ENCODE measurements around the gene NGRN. TPM values are rescaled to one million over a fixed set of nuclear protein-coding genes. Genes with fewer than 3 reads are reported as not detected.
"Not testable (repeated sequence)": the region's sequence is repeated elsewhere in the genome, so short reads cannot be mapped to it uniquely, and the experiment has no call there.

NGRN gene
- total RNA-seq, 2 donors from 2014 or later: 56.5 to 60.4 TPM

- Histone ChIP-seq H3K27ac (no peak overlapping the region), H3K9me3 (no peaks in the 10 kb centered on the region), H3K9ac (ENCODE audit: low read depth in 2 of 2, low read length in 2 of 2) (no peak overlapping the region), H3K4me3 (no peak overlapping the region), H3K27me3 (no peaks in the 10 kb centered on the region), H3K36me3 (no peaks in the 10 kb centered on the region), H3K4me1 (peaks cover 1% of the 10 kb centered on the region)
- no peak for DNase-seq
- no peak for TF ChIP-seq CTCF (IDR thresholded peaks at IDR 0.05)
- intact Hi-C loops (cut with DNase I): no loop called here
Observed at GRCh38 chr15:90259524-90259923, 5.9 kb upstream of the NGRN start.

DNA sequence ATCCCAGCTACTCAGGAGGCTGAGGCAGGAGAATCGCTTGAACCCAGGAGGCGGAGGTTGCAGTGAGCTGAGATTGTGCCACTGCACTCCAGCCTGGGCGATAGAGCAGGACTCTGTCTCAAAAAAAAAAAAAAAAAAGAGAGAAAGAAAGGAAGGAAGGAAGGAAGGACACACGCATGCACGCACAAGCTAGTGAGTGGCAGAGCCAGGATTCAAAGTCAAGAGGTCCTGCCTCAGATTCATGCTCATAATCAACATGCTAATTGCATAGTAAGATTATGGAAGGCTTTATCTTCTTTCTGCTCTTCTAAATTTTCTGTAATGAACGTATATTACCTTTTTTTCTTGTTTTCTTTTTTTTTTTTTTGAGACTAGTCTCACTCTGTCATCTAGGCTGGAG lies 4.7 kb upstream of the NGRN start:
- intact Hi-C loops (cut with DNase I); H3K4me1 ChIP-seq; H3K4me3 ChIP-seq; H3K27me3 ChIP-seq; H3K36me3 ChIP-seq; H3K27ac ChIP-seq; H3K9ac ChIP-seq (ENCODE audit: low read depth in 2 of 2, low read length in 2 of 2); DNase-seq; H3K9me3 ChIP-seq: not testable (repeated sequence)

GRCh38 chr15:90261811-90262210 lies 3.7 kb upstream of the NGRN start:
- Histone ChIP-seq H3K27me3 (no peaks in the 10 kb centered on the region), H3K36me3 (no peaks in the 10 kb centered on the region), H3K9ac (ENCODE audit: low read depth in 2 of 2, low read length in 2 of 2) (peak overlapping the region in 1 of 2 donors; percentile 24), H3K4me3 (no peak overlapping the region), H3K4me1 (peaks cover 5% of the 10 kb centered on the region), H3K27ac (peak overlapping the region; percentile 30), H3K9me3 (no peaks in the 10 kb centered on the region)
- intact Hi-C loops (cut with DNase I): no loop called here
- no peak for TF ChIP-seq CTCF (IDR thresholded peaks at IDR 0.05)
- DNase-seq: peak; percentile 32

DNA sequence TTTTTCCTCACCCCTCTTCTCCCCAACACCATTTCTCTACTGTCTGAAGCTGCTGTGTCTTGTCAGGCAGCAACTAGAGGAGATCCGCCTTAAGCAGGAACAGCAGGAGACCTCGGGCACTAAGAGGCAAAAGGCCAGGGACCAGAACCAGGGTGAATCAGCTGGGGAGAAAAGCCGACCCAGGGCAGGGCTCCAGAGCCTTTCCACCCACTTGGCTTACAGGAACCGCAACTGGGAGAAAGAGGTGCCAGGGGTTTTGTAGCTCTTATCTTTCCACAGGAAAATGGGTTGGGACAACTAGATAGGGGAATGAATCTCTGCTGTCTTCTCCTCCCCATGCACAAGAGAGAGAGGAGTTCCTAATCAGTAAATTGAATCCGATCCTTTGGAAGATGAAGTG lies 3.0 kb upstream of the NGRN start:
- peak overlapping the region in 1 of 2 donors; percentile 24 for H3K9ac ChIP-seq (ENCODE audit: low read depth in 2 of 2, low read length in 2 of 2)
- intact Hi-C loops (cut with DNase I): no loop called here
- DNase-seq: no peak
- no peak for TF ChIP-seq CTCF (IDR thresholded peaks at IDR 0.05)
- H3K36me3 ChIP-seq: no peaks in the 10 kb centered on the region
- H3K4me1 ChIP-seq: peaks cover 11% of the 10 kb centered on the region
- H3K27me3 ChIP-seq: no peaks in the 10 kb centered on the region
- no peak overlapping the region for H3K4me3 ChIP-seq
- H3K9me3 ChIP-seq: no peaks in the 10 kb centered on the region
- H3K27ac ChIP-seq: peak overlapping the region; percentile 30

DNA sequence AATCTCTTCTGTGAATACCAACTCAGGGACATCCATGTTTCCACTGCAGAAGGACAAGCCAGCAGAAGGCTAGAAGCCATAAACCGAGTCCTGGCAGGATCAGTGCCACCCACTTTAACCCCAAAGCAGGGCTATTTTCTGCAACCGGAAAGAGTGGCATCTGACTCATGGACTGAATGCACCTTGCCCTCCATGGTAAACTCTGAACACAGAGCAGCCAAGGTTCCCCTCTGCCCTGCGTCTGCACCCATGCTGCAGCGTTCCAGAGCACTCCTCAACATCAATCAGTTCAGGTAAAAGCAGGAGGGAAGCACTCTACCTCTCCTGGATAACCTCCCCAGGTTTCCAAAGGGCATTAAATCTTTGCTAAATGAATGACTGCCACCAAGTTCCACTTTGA lies 801 bp upstream of the NGRN start:
- no peaks in the 10 kb centered on the region for H3K27me3 ChIP-seq
- DNase-seq: peak; percentile 82
- peak overlapping the region; percentile 74 for H3K4me3 ChIP-seq
- no peaks in the 10 kb centered on the region for H3K9me3 ChIP-seq
- peak overlapping the region; percentile 98 for H3K27ac ChIP-seq
- TF ChIP-seq CTCF (IDR thresholded peaks at IDR 0.05): no peak
- H3K9ac ChIP-seq (ENCODE audit: low read depth in 2 of 2, low read length in 2 of 2): peak overlapping the region; percentile 85 to 98
- H3K4me1 ChIP-seq: peaks cover 23% of the 10 kb centered on the region
- intact Hi-C loops (cut with DNase I): no loop called here
- no peaks in the 10 kb centered on the region for H3K36me3 ChIP-seq

GRCh38 chr15:90266061-90266431 lies 574 bp downstream of the NGRN start:
- Histone ChIP-seq H3K4me3 (peak overlapping the region; percentile 74), H3K4me1 (peaks cover 23% of the 10 kb centered on the region), H3K27ac (peak overlapping the region; percentile 98), H3K27me3 (no peaks in the 10 kb centered on the region), H3K36me3 (peaks cover 3% of the 10 kb centered on the region), H3K9ac (ENCODE audit: low read depth in 2 of 2, low read length in 2 of 2) (peak overlapping the region; percentile 85 to 98), H3K9me3 (no peaks in the 10 kb centered on the region)
- no peak for TF ChIP-seq CTCF (IDR thresholded peaks at IDR 0.05)
- intact Hi-C loops (cut with DNase I): no loop called here
- DNase-seq: peak; percentile 60
